Liver (tissue), 9 donors: ENCODE measurements around the gene TCF7L1. TPM values are rescaled to one million over a fixed set of nuclear protein-coding genes. Genes with fewer than 3 reads are reported as not detected.

Source experiments
- DNase-seq: peaks from one replicate; pipeline ENCODE4 v3.0.0-alpha.2; 2017; ENCODE audit warnings: low spot score
- H3K27ac ChIP-seq, 2 donors: one replicate each; pipeline ENCODE4 v1.7.0; 2013; ENCODE audit warnings: inconsistent platforms in 2 of 2, low read length in 2 of 2, control low read depth in 1 of 2, low read depth in 1 of 2, mild to moderate bottlenecking in 1 of 2
- H3K27me3 ChIP-seq, 4 donors: one replicate each; pipeline versions ENCODE4 v1.6.1 to v1.7.0; 2013; ENCODE audit warnings: low read length in 3 of 4, inconsistent platforms in 1 of 4, mild to moderate bottlenecking in 1 of 4, moderate library complexity in 1 of 4; ENCODE audit not compliant: control insufficient read depth in 4 of 4, insufficient read depth in 4 of 4
- H3K36me3 ChIP-seq, 4 donors: one replicate each; pipeline versions ENCODE4 v1.6.1 to v1.7.0; 2013; ENCODE audit warnings: low read length in 3 of 4, mild to moderate bottlenecking in 3 of 4, low read depth in 1 of 4, moderate library complexity in 1 of 4; ENCODE audit not compliant: control insufficient read depth in 4 of 4, insufficient read depth in 3 of 4
- H3K4me1 ChIP-seq, 4 donors: one replicate each; pipeline versions ENCODE4 v1.6.1 to v1.7.0; 2013; ENCODE audit warnings: low read length in 3 of 4, mild to moderate bottlenecking in 3 of 4, moderate library complexity in 1 of 4; ENCODE audit not compliant: control insufficient read depth in 4 of 4, insufficient read depth in 4 of 4
- H3K4me3 ChIP-seq, 3 donors: one replicate each; pipeline versions ENCODE4 v1.6.1 to v1.7.0; 2013; ENCODE audit warnings: low read length in 3 of 3, control low read depth in 1 of 3, low read depth in 1 of 3, mild to moderate bottlenecking in 1 of 3
- H3K9ac ChIP-seq, 2 donors: one replicate each; pipeline ENCODE4 v1.7.0; 2013; ENCODE audit warnings: low read length in 2 of 2, mild to moderate bottlenecking in 2 of 2, moderate library complexity in 2 of 2, control low read depth in 1 of 2, low read depth in 1 of 2
- H3K9me3 ChIP-seq, 4 donors: one replicate each; pipeline versions ENCODE4 v1.6.1 to v1.7.0; 2013; ENCODE audit warnings: low read length in 3 of 4; ENCODE audit not compliant: control insufficient read depth in 4 of 4
- ATF3 ChIP-seq: IDR thresholded peaks from 2 replicates; pipeline ENCODE4 v1.6.1; 2016; ENCODE audit warnings: antibody characterized with exemption
- CTCF ChIP-seq: fragments of 150-350 bp; IDR thresholded peaks from 2 replicates; pipeline ENCODE4 v1.5.1; 2017; ENCODE audit warnings: improper control_type of control experiment, low read depth, low read length; ENCODE audit not compliant: missing input control
- EGR1 ChIP-seq, 2 donors: IDR thresholded peaks; 2 replicates each; pipeline ENCODE4 v1.6.1; 2016 to 2018; ENCODE audit warnings: antibody characterized with exemption in 2 of 2, low read depth in 2 of 2
- FOXA1 ChIP-seq: IDR thresholded peaks from 2 replicates; pipeline ENCODE4 v1.6.1; 2016; ENCODE audit warnings: antibody characterized with exemption
- FOXA2 ChIP-seq: IDR thresholded peaks from 2 replicates; pipeline ENCODE4 v1.6.1; 2016; ENCODE audit warnings: antibody characterized with exemption
- GABPA ChIP-seq, 2 donors: IDR thresholded peaks in 1 of 2; conservative IDR thresholded peaks in 1 of 2; 2 replicates each; pipeline ENCODE4 v1.6.1; 2016; ENCODE audit warnings: antibody characterized with exemption in 2 of 2, mild to moderate bottlenecking in 1 of 2, moderate library complexity in 1 of 2
- HNF4A ChIP-seq, 2 donors: conservative IDR thresholded peaks; 2 replicates each; pipeline ENCODE4 v1.6.1; 2016; ENCODE audit warnings: antibody characterized with exemption in 2 of 2, mild to moderate bottlenecking in 2 of 2
- HNF4G ChIP-seq: IDR thresholded peaks from 2 replicates; pipeline ENCODE4 v1.6.1; 2016; ENCODE audit warnings: antibody characterized with exemption
- JUND ChIP-seq, 2 donors: IDR thresholded peaks; 2 replicates each; pipeline ENCODE4 v1.6.1; 2016; ENCODE audit warnings: antibody characterized with exemption in 2 of 2
- MAX ChIP-seq: IDR thresholded peaks from 2 replicates; pipeline ENCODE4 v1.6.1; 2016; ENCODE audit warnings: antibody characterized with exemption
- NR2F2 ChIP-seq: IDR thresholded peaks from 2 replicates; pipeline ENCODE4 v1.6.1; 2016; ENCODE audit warnings: antibody characterized with exemption
- RAD21 ChIP-seq, 2 donors: IDR thresholded peaks; 2 replicates each; pipeline ENCODE4 v1.6.1; 2016; ENCODE audit warnings: antibody characterized with exemption in 2 of 2, mild to moderate bottlenecking in 2 of 2
- REST ChIP-seq: IDR thresholded peaks from 2 replicates; pipeline ENCODE4 v1.6.1; 2016; ENCODE audit warnings: antibody characterized with exemption, mild to moderate bottlenecking
- RXRA ChIP-seq, 2 donors: IDR thresholded peaks; 2 replicates each; pipeline ENCODE4 v1.6.1; 2017 to 2018; ENCODE audit warnings: antibody characterized with exemption in 2 of 2, mild to moderate bottlenecking in 1 of 2
- SP1 ChIP-seq: IDR thresholded peaks from 2 replicates; pipeline ENCODE4 v1.6.1; 2018; ENCODE audit warnings: antibody characterized with exemption, mild to moderate bottlenecking
- TAF1 ChIP-seq: conservative IDR thresholded peaks from 2 replicates; pipeline ENCODE4 v1.6.1; 2016; ENCODE audit warnings: antibody characterized with exemption, mild to moderate bottlenecking
- YY1 ChIP-seq: IDR thresholded peaks from 2 replicates; pipeline ENCODE4 v1.6.1; 2016; ENCODE audit warnings: antibody characterized with exemption, mild to moderate bottlenecking
- ZBTB33 ChIP-seq: IDR thresholded peaks from 2 replicates; pipeline ENCODE4 v1.6.1; 2016; ENCODE audit warnings: antibody characterized with exemption
- WGBS: extraction: QIAGEN DNeasy Blood & Tissue Kit; methylation state at CpG from one replicate; pipeline ENCODE4 v1.1.7; 2013; 5-methylcytosine and 5-hydroxymethylcytosine counted together
- polyA plus RNA-seq, 2 donors: library from polyadenylated mRNA; stranded (reverse) in 1 of 2; unstranded in 1 of 2; fragments of 200-250 nt in 1 of 2; fragments of >200 nt in 1 of 2; fragmentation: Nextera tagmentation in 1 of 2; extraction: Ambion mirVana in 1 of 2; gene quantifications; one replicate each; pipeline versions ENCODE4 v1.2.1 to v1.2.3, GENCODE V29; 2013 to 2015
- total RNA-seq, 2 donors: library from RNA; depleted of rRNA; stranded (reverse); fragments of >200 nt; gene quantifications; one replicate each; pipeline ENCODE4 v1.2.3, GENCODE V29; 2014
- donor health status: healthy.
- donor health status: healthy.
- donor health status: healthy.
- donor health status: healthy.
- donor health status: healthy.

TCF7L1 gene
- total and polyA plus RNA-seq, 4 donors = 1.6 to 6.0 (median 4.8) TPM

GRCh38 chr2:85178154-85178553 is 45.0 kb downstream of the TCF7L1 start:
- H3K36me3 ChIP-seq = no peaks in the 10 kb centered on the region
- DNase-seq = no peak
- no peak overlapping the region for H3K27ac ChIP-seq
- no peaks in the 10 kb centered on the region for H3K9me3 ChIP-seq
- H3K9ac ChIP-seq = no peak overlapping the region
- H3K4me3 ChIP-seq = no peak overlapping the region
- TF ChIP-seq FOXA2 (no peak), CTCF (no peak), YY1 (no peak), ATF3 (no peak)
- H3K4me1 ChIP-seq = peaks cover 8 to 17% (median 12%) of the 10 kb centered on the region in 4 donors
- no peaks in the 10 kb centered on the region for H3K27me3 ChIP-seq
- WGBS = 96% methylated on average over 1 of the region's 1 CpG

GRCh38 chr2:85178980-85179411 is 45.8 kb downstream of the TCF7L1 start:
- TF ChIP-seq GABPA (IDR thresholded peaks at IDR 0.05 in 1 of 2, conservative IDR thresholded peaks at IDR 0.05 in 1 of 2) (no peak), MAX (no peak), SP1 (no peak), FOXA2 (no peak), HNF4A (conservative IDR thresholded peaks at IDR 0.05) (no peak), FOXA1 (no peak), YY1 (no peak), ATF3 (no peak), CTCF (no peak), NR2F2 (no peak), RAD21 (IDR thresholded peaks at IDR 0.05) (no peak), EGR1 (IDR thresholded peaks at IDR 0.05; ENCODE audit: low read depth in 2 of 2) (no peak), REST (no peak), HNF4G (no peak), TAF1 (no peak), RXRA (IDR thresholded peaks at IDR 0.05) (no peak), ZBTB33 (no peak), JUND (IDR thresholded peaks at IDR 0.05) (no peak)

More at GRCh38 chr2:85178980-85179411, 45.8 kb downstream of the TCF7L1 start:
- Histone ChIP-seq H3K36me3 (no peaks in the 10 kb centered on the region), H3K4me1 (peaks cover 8 to 17% (median 12%) of the 10 kb centered on the region in 4 donors), H3K9ac (no peak overlapping the region), H3K27ac (no peak overlapping the region), H3K4me3 (no peak overlapping the region), H3K9me3 (no peaks in the 10 kb centered on the region), H3K27me3 (no peaks in the 10 kb centered on the region)
- no peak for DNase-seq
- 89% methylated on average over 5 of the region's 5 CpGs for WGBS
